Measurements from ENCODE around the gene FAM240A.

GRCh38 chr3:46580675-46581074, 31.6 kb upstream of the FAM240A start:
- no peak for TF ChIP-seq CBFB (IDR thresholded peaks at IDR 0.05; ENCODE audit: low read depth)
- no peak for TF ChIP-seq EGR1 (IDR thresholded peaks at IDR 0.05; ENCODE audit: borderline replicate concordance in 1 of 2, low read depth in 2 of 2, low read length in 2 of 2)
- TF ChIP-seq POLR2A (IDR thresholded peaks at IDR 0.05; ENCODE audit: low read depth, low read length) = no peak
- TF ChIP-seq CTCF (IDR thresholded peaks at IDR 0.05 in 2 of 3, conservative IDR thresholded peaks at IDR 0.05 in 1 of 3; ENCODE audit: control insufficient read depth in 2 of 3, extremely low read depth in 1 of 3, insufficient read depth in 1 of 3, low read depth in 3 of 3, low read length in 3 of 3) = no peak
- no peak for TF ChIP-seq EP300 (IDR thresholded peaks at IDR 0.05; ENCODE audit: borderline replicate concordance in 1 of 2, control insufficient read depth in 1 of 2, low read depth in 2 of 2, low read length in 2 of 2)
- TF ChIP-seq BHLHE40 (IDR thresholded peaks at IDR 0.05; ENCODE audit: borderline replicate concordance in 1 of 2, low read depth in 2 of 2, low read length in 1 of 2) = no peak
- no peak for TF ChIP-seq GATAD2B (conservative IDR thresholded peaks at IDR 0.05; ENCODE audit: low read depth)
- no peak for TF ChIP-seq PRDM15 (CRISPR knock-in tag; IDR thresholded peaks at IDR 0.05)
- no peak for TF ChIP-seq CEBPZ (IDR thresholded peaks at IDR 0.05; ENCODE audit: low read depth, low read length)
- no peak for TF ChIP-seq EED (IDR thresholded peaks at IDR 0.05; ENCODE audit: low read depth)
- TF ChIP-seq POLR2AphosphoS5 (IDR thresholded peaks at IDR 0.05; ENCODE audit: low read length) = no peak
- no peak for TF ChIP-seq ESRRA (IDR thresholded peaks at IDR 0.05; ENCODE audit: low read length)
- TF ChIP-seq ELK1 (IDR thresholded peaks at IDR 0.05; ENCODE audit: low read depth, low read length) = no peak

Data from GM12878 (cell line).